Karpas-422 (cell line): ENCODE measurements around the gene GP2. TPM values are rescaled to one million over a fixed set of nuclear protein-coding genes. Genes with fewer than 3 reads are reported as not detected.

Experiments
- DNase-seq: peaks from one replicate; pipeline ENCODE4 v3.0.0-alpha.2; 2015
- H2AFZ ChIP-seq: fragments of 200-600 bp; sonication (generic); 2 replicates; pipeline ENCODE4 v1.6.1; 2014; ENCODE audit warnings: antibody characterized with exemption, low read length, mixed read lengths
- H3K27ac ChIP-seq: fragments of 200-600 bp; sonication (generic); 2 replicates; pipeline ENCODE4 v1.5.1; 2014; ENCODE audit warnings: mild to moderate bottlenecking, low read length, moderate library complexity
- H3K27me3 ChIP-seq: fragments of 200-600 bp; sonication (generic); 2 replicates; pipeline ENCODE4 v1.6.1; 2014; ENCODE audit warnings: low read length, mixed read lengths
- H3K36me3 ChIP-seq: fragments of 200-600 bp; sonication (generic); 2 replicates; pipeline ENCODE4 v1.6.1; 2014; ENCODE audit warnings: low read length, mixed read lengths; ENCODE audit not compliant: insufficient read depth
- H3K4me1 ChIP-seq: fragments of 200-600 bp; sonication (generic); 2 replicates; pipeline ENCODE4 v1.6.1; 2014; ENCODE audit warnings: mild to moderate bottlenecking, low read length, mixed read lengths
- H3K4me2 ChIP-seq: fragments of 200-600 bp; sonication (generic); 2 replicates; pipeline ENCODE4 v1.6.1; 2014; ENCODE audit warnings: low read length, low read depth, mild to moderate bottlenecking; ENCODE audit not compliant: poor library complexity, severe bottlenecking
- H3K4me3 ChIP-seq: fragments of 200-600 bp; sonication (generic); 2 replicates; pipeline ENCODE4 v1.5.1; 2014; ENCODE audit warnings: mild to moderate bottlenecking, antibody characterized with exemption, low read length, mixed read lengths
- H3K79me2 ChIP-seq: fragments of 200-600 bp; sonication (generic); 2 replicates; pipeline ENCODE4 v1.6.1; 2014; ENCODE audit warnings: mild to moderate bottlenecking, low read length, mixed read lengths
- H3K9ac ChIP-seq: fragments of 200-600 bp; sonication (generic); 2 replicates; pipeline ENCODE4 v1.6.0; 2014; ENCODE audit warnings: low read length
- H3K9me2 ChIP-seq: fragments of 200-600 bp; sonication (generic), shearing (Covaris generic); replicated peaks from 2 replicates; pipeline ENCODE4 v1.6.0; 2014; ENCODE audit warnings: mild to moderate bottlenecking, low read length, moderate library complexity; ENCODE audit not compliant: insufficient read depth
- H3K9me3 ChIP-seq: fragments of 300-700, 200-600 bp; sonication (generic); 2 replicates; pipeline ENCODE4 v1.6.1; 2014; ENCODE audit warnings: low read length, mixed read lengths
- H4K20me1 ChIP-seq: fragments of 200-600 bp; sonication (generic); 2 replicates; pipeline ENCODE4 v1.6.1; 2014; ENCODE audit warnings: mild to moderate bottlenecking, antibody characterized with exemption, low read length, low read depth; ENCODE audit not compliant: insufficient read depth
- total RNA-seq: library from RNA; depleted of rRNA; stranded (reverse); fragments of >200 nt; shearing (Covaris generic); gene quantifications from 2 replicates; pipeline ENCODE4 v1.2.3, GENCODE V29; 2014; ENCODE audit warnings: low replicate concordance; rRNA removed

GP2 gene
- total RNA-seq: not detected in 2 replicates

GRCh38 chr16:20327444-20328041 lies at the start of gene GP2:
TSS of gene GP2 (minus strand) at chr16:20327513. CDS start at chr16:20326431, 1,082 bp downstream.
- Histone ChIP-seq H3K27ac (no peak within 1 kb of the TSS), H3K36me3 (no peaks in the 10 kb centered on the region), H3K27me3 (no peaks in the 10 kb centered on the region), H3K4me3 (no peak within 1 kb of the TSS), H4K20me1 (no peaks in the 10 kb centered on the region), H2AFZ (no peak within 1 kb of the TSS), H3K9me3 (no peaks in the 10 kb centered on the region), H3K4me2 (no peak within 1 kb of the TSS), H3K9me2 (no peaks in the 10 kb centered on the region), H3K4me1 (no peaks in the 10 kb centered on the region), H3K79me2 (no peaks in the 10 kb centered on the region), H3K9ac (no peak within 1 kb of the TSS)
- no peak for DNase-seq

GRCh38 chr16:20372701-20373100 lies 45.4 kb upstream of the GP2 start:
- Histone ChIP-seq H3K9me3 (no peaks in the 10 kb centered on the region), H2AFZ (no peak overlapping the region), H3K27me3 (no peaks in the 10 kb centered on the region), H3K9me2 (no peaks in the 10 kb centered on the region), H4K20me1 (no peaks in the 10 kb centered on the region), H3K27ac (no peak overlapping the region), H3K4me1 (no peaks in the 10 kb centered on the region), H3K4me3 (no peak overlapping the region), H3K9ac (no peak overlapping the region), H3K36me3 (no peaks in the 10 kb centered on the region), H3K79me2 (no peaks in the 10 kb centered on the region), H3K4me2 (no peak overlapping the region)
- no peak for DNase-seq

GRCh38 chr16:20369452-20370054 lies 42.2 kb upstream of the GP2 start:
- no peak overlapping the region for H3K27ac ChIP-seq
- no peaks in the 10 kb centered on the region for H3K9me2 ChIP-seq
- no peak overlapping the region for H3K4me3 ChIP-seq
- no peaks in the 10 kb centered on the region for H3K4me1 ChIP-seq
- no peaks in the 10 kb centered on the region for H3K79me2 ChIP-seq
- no peak overlapping the region for H3K4me2 ChIP-seq
- no peaks in the 10 kb centered on the region for H3K27me3 ChIP-seq
- H3K36me3 ChIP-seq: no peaks in the 10 kb centered on the region
- H2AFZ ChIP-seq: no peak overlapping the region
- H3K9ac ChIP-seq: no peak overlapping the region
- no peak for DNase-seq
- H3K9me3 ChIP-seq: no peaks in the 10 kb centered on the region
- H4K20me1 ChIP-seq: no peaks in the 10 kb centered on the region

- H3K9me2 ChIP-seq: no peaks in the 10 kb centered on the region
- H3K4me1 ChIP-seq: no peaks in the 10 kb centered on the region
- no peaks in the 10 kb centered on the region for H3K9me3 ChIP-seq
- H2AFZ ChIP-seq: no peak overlapping the region
- H3K9ac ChIP-seq: no peak overlapping the region
- no peak overlapping the region for H3K4me2 ChIP-seq
- H3K79me2 ChIP-seq: no peaks in the 10 kb centered on the region
- no peak for DNase-seq
- H3K4me3 ChIP-seq: no peak overlapping the region
- no peaks in the 10 kb centered on the region for H4K20me1 ChIP-seq
- no peaks in the 10 kb centered on the region for H3K36me3 ChIP-seq
- no peak overlapping the region for H3K27ac ChIP-seq
- H3K27me3 ChIP-seq: no peaks in the 10 kb centered on the region
Observed at GRCh38 chr16:20364051-20364450, 36.7 kb upstream of the GP2 start.

- no peak overlapping the region for H3K27ac ChIP-seq
- no peaks in the 10 kb centered on the region for H3K36me3 ChIP-seq
- no peaks in the 10 kb centered on the region for H3K4me1 ChIP-seq
- no peaks in the 10 kb centered on the region for H3K27me3 ChIP-seq
- H4K20me1 ChIP-seq: no peaks in the 10 kb centered on the region
- no peak overlapping the region for H3K4me2 ChIP-seq
- H3K9me2 ChIP-seq: no peaks in the 10 kb centered on the region
- no peak overlapping the region for H3K9ac ChIP-seq
- DNase-seq: no peak
- H3K79me2 ChIP-seq: no peaks in the 10 kb centered on the region
- H2AFZ ChIP-seq: no peak overlapping the region
- H3K9me3 ChIP-seq: no peaks in the 10 kb centered on the region
- H3K4me3 ChIP-seq: no peak overlapping the region
Observed at GRCh38 chr16:20363191-20363590, 35.9 kb upstream of the GP2 start.

- DNase-seq: peak; percentile 56
- H3K4me2 ChIP-seq: no peak overlapping the region
- H4K20me1 ChIP-seq: no peaks in the 10 kb centered on the region
- H3K79me2 ChIP-seq: no peaks in the 10 kb centered on the region
- no peaks in the 10 kb centered on the region for H3K4me1 ChIP-seq
- H3K36me3 ChIP-seq: no peaks in the 10 kb centered on the region
- no peak overlapping the region for H3K27ac ChIP-seq
- no peak overlapping the region for H2AFZ ChIP-seq
- no peaks in the 10 kb centered on the region for H3K27me3 ChIP-seq
- H3K9me3 ChIP-seq: no peaks in the 10 kb centered on the region
- H3K4me3 ChIP-seq: no peak overlapping the region
- no peaks in the 10 kb centered on the region for H3K9me2 ChIP-seq
- H3K9ac ChIP-seq: no peak overlapping the region
Observed at GRCh38 chr16:20359997-20360396, 32.7 kb upstream of the GP2 start.

GRCh38 chr16:20355114-20355782 lies 27.9 kb upstream of the GP2 start:
- DNase-seq: no peak
- H3K27ac ChIP-seq: no peak overlapping the region
- H3K4me3 ChIP-seq: no peak overlapping the region
- H2AFZ ChIP-seq: no peak overlapping the region
- no peak overlapping the region for H3K4me2 ChIP-seq
- H3K36me3 ChIP-seq: no peaks in the 10 kb centered on the region
- no peaks in the 10 kb centered on the region for H3K4me1 ChIP-seq
- H3K9me3 ChIP-seq: no peaks in the 10 kb centered on the region
- no peaks in the 10 kb centered on the region for H3K9me2 ChIP-seq
- H3K9ac ChIP-seq: no peak overlapping the region
- H4K20me1 ChIP-seq: no peaks in the 10 kb centered on the region
- no peaks in the 10 kb centered on the region for H3K27me3 ChIP-seq
- no peaks in the 10 kb centered on the region for H3K79me2 ChIP-seq

- no peak for DNase-seq
- H3K4me2 ChIP-seq: no peak overlapping the region
Observed at GRCh38 chr16:20353379-20353778, 26.1 kb upstream of the GP2 start.

More at GRCh38 chr16:20353379-20353778, 26.1 kb upstream of the GP2 start:
- Histone ChIP-seq H3K27me3 (no peaks in the 10 kb centered on the region), H3K9me3 (no peaks in the 10 kb centered on the region), H3K9ac (no peak overlapping the region), H2AFZ (no peak overlapping the region), H3K27ac (no peak overlapping the region), H3K9me2 (no peaks in the 10 kb centered on the region), H3K36me3 (no peaks in the 10 kb centered on the region), H3K4me1 (no peaks in the 10 kb centered on the region), H3K79me2 (no peaks in the 10 kb centered on the region), H3K4me3 (no peak overlapping the region), H4K20me1 (no peaks in the 10 kb centered on the region)
